ENCODE measurements around the gene PRRT3. TPM values are rescaled to one million over a fixed set of nuclear protein-coding genes. Genes with fewer than 3 reads are reported as not detected.

PRRT3 gene
- total RNA-seq, 2 experiments from 2014 or later, result 1.4 to 4.3 TPM

DNA sequence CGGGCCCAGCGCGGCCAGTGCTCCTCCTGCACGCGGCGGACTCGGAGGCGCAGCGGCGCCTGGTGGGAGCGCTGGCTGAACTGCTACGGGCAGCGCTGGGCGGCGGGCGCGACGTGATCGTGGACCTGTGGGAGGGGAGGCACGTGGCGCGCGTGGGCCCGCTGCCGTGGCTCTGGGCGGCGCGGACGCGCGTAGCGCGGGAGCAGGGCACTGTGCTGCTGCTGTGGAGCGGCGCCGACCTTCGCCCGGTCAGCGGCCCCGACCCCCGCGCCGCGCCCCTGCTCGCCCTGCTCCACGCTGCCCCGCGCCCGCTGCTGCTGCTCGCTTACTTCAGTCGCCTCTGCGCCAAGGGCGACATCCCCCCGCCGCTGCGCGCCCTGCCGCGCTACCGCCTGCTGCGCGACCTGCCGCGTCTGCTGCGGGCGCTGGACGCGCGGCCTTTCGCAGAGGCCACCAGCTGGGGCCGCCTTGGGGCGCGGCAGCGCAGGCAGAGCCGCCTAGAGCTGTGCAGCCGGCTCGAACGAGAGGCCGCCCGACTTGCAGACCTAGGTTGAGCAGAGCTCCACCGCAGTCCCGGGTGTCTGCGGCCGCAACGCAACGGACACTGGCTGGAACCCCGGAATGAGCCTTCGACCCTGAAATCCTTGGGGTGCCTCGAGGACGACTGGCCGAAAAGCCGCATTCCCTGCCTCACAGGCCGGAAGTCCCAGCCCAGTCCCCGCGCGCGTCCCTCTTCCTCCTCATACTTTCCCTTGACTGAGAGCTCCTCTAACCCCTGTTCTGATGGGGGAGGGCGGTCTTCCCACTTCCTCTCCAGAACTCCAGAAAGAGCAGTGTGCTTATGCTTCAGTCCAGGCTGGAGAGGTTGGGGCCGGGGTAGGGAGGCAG, 36.7 kb downstream of the PRRT3 start:
- no peak overlapping the region for H2AFZ ChIP-seq (ENCODE audit: low read length)
- BruUV-seq (replicated peaks), result no TSS peak
- no peaks in the 10 kb centered on the region for H3K9me3 ChIP-seq (ENCODE audit: low read length)
- no peak overlapping the region for H3K4me3 ChIP-seq (ENCODE audit: low read depth, low read length, poor library complexity, severe bottlenecking)
- POLR2A ChIA-PET, result interaction anchor here (0.5 kb wide), 2 partner anchors 15 to 373 kb away, joined by 3 to 4 read pairs; no protein-coding TSS in a partner anchor
- TF ChIP-seq EZH2phosphoT487 (IDR thresholded peaks at IDR 0.05; ENCODE audit: borderline replicate concordance, low read depth, low read length), result no peak
- TF ChIP-seq, protein P1, sequence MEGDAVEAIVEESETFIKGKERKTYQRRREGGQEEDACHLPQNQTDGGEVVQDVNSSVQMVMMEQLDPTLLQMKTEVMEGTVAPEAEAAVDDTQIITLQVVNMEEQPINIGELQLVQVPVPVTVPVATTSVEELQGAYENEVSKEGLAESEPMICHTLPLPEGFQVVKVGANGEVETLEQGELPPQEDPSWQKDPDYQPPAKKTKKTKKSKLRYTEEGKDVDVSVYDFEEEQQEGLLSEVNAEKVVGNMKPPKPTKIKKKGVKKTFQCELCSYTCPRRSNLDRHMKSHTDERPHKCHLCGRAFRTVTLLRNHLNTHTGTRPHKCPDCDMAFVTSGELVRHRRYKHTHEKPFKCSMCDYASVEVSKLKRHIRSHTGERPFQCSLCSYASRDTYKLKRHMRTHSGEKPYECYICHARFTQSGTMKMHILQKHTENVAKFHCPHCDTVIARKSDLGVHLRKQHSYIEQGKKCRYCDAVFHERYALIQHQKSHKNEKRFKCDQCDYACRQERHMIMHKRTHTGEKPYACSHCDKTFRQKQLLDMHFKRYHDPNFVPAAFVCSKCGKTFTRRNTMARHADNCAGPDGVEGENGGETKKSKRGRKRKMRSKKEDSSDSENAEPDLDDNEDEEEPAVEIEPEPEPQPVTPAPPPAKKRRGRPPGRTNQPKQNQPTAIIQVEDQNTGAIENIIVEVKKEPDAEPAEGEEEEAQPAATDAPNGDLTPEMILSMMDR (conservative IDR thresholded peaks at IDR 0.05; ENCODE audit: low read length), result no peak
- no peaks in the 10 kb centered on the region for H3K9me2 ChIP-seq (ENCODE audit: insufficient read depth, low read length)
- no peak for DNase-seq (ENCODE audit: low spot score)
- H3K4me1 ChIP-seq (ENCODE audit: insufficient read depth, low read length, poor library complexity, severe bottlenecking), result no peaks in the 10 kb centered on the region
- no peaks in the 10 kb centered on the region for H3K36me3 ChIP-seq (ENCODE audit: insufficient read depth, low read length)
- H4K20me1 ChIP-seq (ENCODE audit: insufficient read depth, low read length), result no peaks in the 10 kb centered on the region
- CTCF ChIA-PET (ENCODE audit: unreplicated experiment), result no interaction called here
- intact Hi-C loops (cut with micrococcal nuclease; ENCODE audit: unreplicated experiment), result no loop called here
- no peak overlapping the region for H3K27ac ChIP-seq (ENCODE audit: low read depth, low read length, poor library complexity, severe bottlenecking)
- H3K79me2 ChIP-seq (ENCODE audit: insufficient read depth, low read depth, low read length), result no peaks in the 10 kb centered on the region
- no peak overlapping the region; the same call in 1 of the 2 replicates for H3K4me2 ChIP-seq (ENCODE audit: low read length)

- H4K20me1 ChIP-seq (ENCODE audit: insufficient read depth, low read length), result no peaks in the 10 kb centered on the region
- no peak for TF ChIP-seq EZH2phosphoT487 (IDR thresholded peaks at IDR 0.05; ENCODE audit: borderline replicate concordance, low read depth, low read length)
- TF ChIP-seq, protein P1 (conservative IDR thresholded peaks at IDR 0.05; ENCODE audit: low read length), result no peak
- no peaks in the 10 kb centered on the region for H3K9me2 ChIP-seq (ENCODE audit: insufficient read depth, low read length)
- no peak for DNase-seq (ENCODE audit: low spot score)
- no peaks in the 10 kb centered on the region for H3K4me1 ChIP-seq (ENCODE audit: insufficient read depth, low read length, poor library complexity, severe bottlenecking)
- ChIA-PET CTCF (ENCODE audit: unreplicated experiment) (no interaction called here), POLR2A (interaction anchor here (0.5 to 0.6 kb wide), 2 partner anchors 14 to 81 kb away, joined by 3 to 5 read pairs; no protein-coding TSS in a partner anchor)
- no TSS peak for BruUV-seq (replicated peaks)
- H3K4me3 ChIP-seq (ENCODE audit: low read depth, low read length, poor library complexity, severe bottlenecking), result no peak overlapping the region
- H3K9me3 ChIP-seq (ENCODE audit: low read length), result no peaks in the 10 kb centered on the region
- intact Hi-C loops (cut with micrococcal nuclease; ENCODE audit: unreplicated experiment), result no loop called here
- H3K4me2 ChIP-seq (ENCODE audit: low read length), result no peak overlapping the region
- no peak overlapping the region for H3K27ac ChIP-seq (ENCODE audit: low read depth, low read length, poor library complexity, severe bottlenecking)
- H2AFZ ChIP-seq (ENCODE audit: low read length), result no peak overlapping the region
- no peaks in the 10 kb centered on the region for H3K36me3 ChIP-seq (ENCODE audit: insufficient read depth, low read length)
- no peaks in the 10 kb centered on the region for H3K79me2 ChIP-seq (ENCODE audit: insufficient read depth, low read depth, low read length)
Measured at GRCh38 chr3:9914559-9915253, 37.5 kb downstream of the PRRT3 start.

All from OCI-LY7 (cell line).